GM21717 (cell line): Measurements from ENCODE around the gene BRME1.

Experiments used
- ATAC-seq: cut with Tn5 transposase; IDR thresholded peaks from one replicate; pipeline ENCODE4 v1.9.1; 2021; ENCODE audit warnings: mild to moderate bottlenecking, moderate library complexity; ENCODE audit not compliant: unreplicated experiment

Gene BRME1

GRCh38 chr19:13890136-13890535 is 15.8 kb downstream of the BRME1 start:
- ATAC-seq, result no peak

- ATAC-seq, result no peak
These were observed 17.6 kb downstream of the BRME1 start for GRCh38 chr19:13888281-13888680.

- ATAC-seq, result no peak
These were observed 18.4 kb downstream of the BRME1 start for GRCh38 chr19:13887517-13887916.

- no peak for ATAC-seq
These were observed 18.9 kb downstream of the BRME1 start for GRCh38 chr19:13887018-13887436.

GRCh38 chr19:13885826-13886365 is 20.0 kb downstream of the BRME1 start:
- ATAC-seq, result no peak

GRCh38 chr19:13884726-13885591 is 21.0 kb downstream of the BRME1 start:
- no peak for ATAC-seq

- ATAC-seq, result no peak
These were observed 22.3 kb downstream of the BRME1 start for GRCh38 chr19:13883516-13884064.

GRCh38 chr19:13882836-13883235 is 23.1 kb downstream of the BRME1 start:
- no peak for ATAC-seq

- no peak for ATAC-seq
These were observed 23.5 kb downstream of the BRME1 start for GRCh38 chr19:13882419-13882795.

- no peak for ATAC-seq
These were observed 24.1 kb downstream of the BRME1 start for GRCh38 chr19:13881692-13882418.

- no peak for ATAC-seq
These were observed 24.6 kb downstream of the BRME1 start for GRCh38 chr19:13881251-13881691.

GRCh38 chr19:13880059-13881043 is 25.6 kb downstream of the BRME1 start:
- peak; percentile 65 for ATAC-seq

GRCh38 chr19:13877303-13877702 is 28.6 kb downstream of the BRME1 start:
- no peak for ATAC-seq

- no peak for ATAC-seq
These were observed 29.1 kb downstream of the BRME1 start, which contains the start of gene NANOS3 for GRCh38 chr19:13876834-13877233. TSS of gene NANOS3 (plus strand) at chr19:13877134. CDS start at chr19:13877249, 115 bp downstream.

- no peak for ATAC-seq
These were observed 30.1 kb downstream of the BRME1 start for GRCh38 chr19:13875824-13876223.

GRCh38 chr19:13873834-13874515 is 31.9 kb downstream of the BRME1 start:
- ATAC-seq, result no peak

- ATAC-seq, result no peak
These were observed 33.1 kb downstream of the BRME1 start for GRCh38 chr19:13872695-13873389.

- ATAC-seq, result no peak
These were observed 33.6 kb downstream of the BRME1 start for GRCh38 chr19:13872339-13872694.

- ATAC-seq, result no peak
These were observed 35.0 kb downstream of the BRME1 start for GRCh38 chr19:13870873-13871272.
